HL-60 (cell line): ENCODE results near the gene SNAPC4.

Experiments
- DNase-seq, 2 experiments: peaks; one replicate each; pipeline ENCODE4 v3.0.0-alpha.2; 2010 to 2020; ENCODE audit warnings: low read depth in 1 of 2, low spot score in 1 of 2
- H3K27ac ChIP-seq: fragments of 250-450 bp; sonication (Bioruptor Pico); replicated peaks from 2 replicates; pipeline ENCODE4 v1.5.1; 2020; ENCODE audit warnings: mild to moderate bottlenecking, moderate library complexity
- H3K27me3 ChIP-seq: fragments of 250-450 bp; sonication (Bioruptor Pico); 2 replicates; pipeline ENCODE4 v1.5.1; 2021; ENCODE audit warnings: mild to moderate bottlenecking, moderate library complexity; ENCODE audit not compliant: insufficient read depth, poor library complexity, severe bottlenecking
- H3K4me3 ChIP-seq: replicated peaks from 2 replicates; pipeline ENCODE4 v1.5.1; 2011; ENCODE audit warnings: mild to moderate bottlenecking, control low read depth, low read length; ENCODE audit not compliant: insufficient read depth
- CTCF ChIP-seq: IDR thresholded peaks from one replicate; pipeline ENCODE4 v1.5.1; 2011; ENCODE audit warnings: low read length, control low read depth, inconsistent platforms; ENCODE audit not compliant: insufficient read depth
- GABPA ChIP-seq: IDR thresholded peaks from 2 replicates; pipeline ENCODE4 v1.6.1; 2012; ENCODE audit warnings: low read depth
- POLR2AphosphoS5 ChIP-seq: IDR thresholded peaks from 2 replicates; pipeline ENCODE4 v1.6.1; 2012; ENCODE audit warnings: low read depth
- REST ChIP-seq: IDR thresholded peaks from 2 replicates; pipeline ENCODE4 v1.6.1; 2012; ENCODE audit warnings: low read depth; ENCODE audit not compliant: insufficient replicate concordance
- SPI1 ChIP-seq: IDR thresholded peaks from 2 replicates; pipeline ENCODE4 v1.6.1; 2012; ENCODE audit warnings: low read depth, mild to moderate bottlenecking, borderline replicate concordance

Gene SNAPC4

GRCh38 chr9:136437430-136437829 lies 37.5 kb upstream of the SNAPC4 start:
- no peaks in the 10 kb centered on the region for H3K27me3 ChIP-seq
- no peak for DNase-seq
- no peak overlapping the region for H3K4me3 ChIP-seq
- TF ChIP-seq SPI1: no peak
- TF ChIP-seq CTCF: no peak
- TF ChIP-seq GABPA: no peak
- no peak for TF ChIP-seq REST
- no peak for TF ChIP-seq POLR2AphosphoS5
- no peak overlapping the region for H3K27ac ChIP-seq

GRCh38 chr9:136436055-136436634 lies 36.2 kb upstream of the SNAPC4 start:
- TF ChIP-seq SPI1 (no peak), GABPA (no peak), REST (no peak), CTCF (no peak), POLR2AphosphoS5 (no peak)
- Histone ChIP-seq H3K4me3 (no peak overlapping the region), H3K27me3 (no peaks in the 10 kb centered on the region), H3K27ac (no peak overlapping the region)
- no peak for DNase-seq

GRCh38 chr9:136434580-136435169 lies 34.7 kb upstream of the SNAPC4 start:
- DNase-seq: no peak
- Histone ChIP-seq H3K27me3 (no peaks in the 10 kb centered on the region), H3K27ac (no peak overlapping the region), H3K4me3 (no peak overlapping the region)
- no peak for TF ChIP-seq POLR2AphosphoS5
- no peak for TF ChIP-seq SPI1
- no peak for TF ChIP-seq REST
- TF ChIP-seq GABPA: no peak
- no peak for TF ChIP-seq CTCF
